HL-60 (cell line): Measurements from ENCODE around the gene DLL1.

Experiments used
- GABPA ChIP-seq: IDR thresholded peaks from 2 replicates; pipeline ENCODE4 v1.6.1; 2012; ENCODE audit warnings: low read depth
- TF ChIP-seq, protein P1 (sequence below): IDR thresholded peaks from 2 replicates; pipeline ENCODE4 v1.6.1; 2012; ENCODE audit warnings: low read depth; ENCODE audit not compliant: insufficient replicate concordance
- TF ChIP-seq, protein P2 (sequence below): IDR thresholded peaks from one replicate; pipeline ENCODE4 v1.5.1; 2011; ENCODE audit warnings: low read length, control low read depth, inconsistent platforms; ENCODE audit not compliant: insufficient read depth

DNA sequence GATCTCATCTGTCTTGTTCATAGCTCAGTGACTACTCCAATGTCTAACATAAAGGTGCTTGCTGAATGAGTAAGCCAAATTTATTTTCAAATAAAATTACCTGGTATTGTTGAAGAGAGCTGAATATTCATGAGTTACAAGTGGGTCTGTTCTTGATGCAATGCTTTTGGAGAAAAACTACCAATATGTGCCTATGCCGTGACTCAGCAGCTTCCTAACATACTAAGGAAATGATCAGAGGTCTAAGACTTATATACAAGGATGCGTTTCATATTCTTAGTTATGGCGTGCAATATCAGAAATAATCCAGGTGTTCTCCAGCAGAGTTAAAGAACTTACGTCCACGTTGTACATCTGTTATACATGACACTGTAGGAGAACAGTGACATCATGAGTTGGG lies 20.8 kb upstream of the DLL1 start:
- TF ChIP-seq, protein P1, sequence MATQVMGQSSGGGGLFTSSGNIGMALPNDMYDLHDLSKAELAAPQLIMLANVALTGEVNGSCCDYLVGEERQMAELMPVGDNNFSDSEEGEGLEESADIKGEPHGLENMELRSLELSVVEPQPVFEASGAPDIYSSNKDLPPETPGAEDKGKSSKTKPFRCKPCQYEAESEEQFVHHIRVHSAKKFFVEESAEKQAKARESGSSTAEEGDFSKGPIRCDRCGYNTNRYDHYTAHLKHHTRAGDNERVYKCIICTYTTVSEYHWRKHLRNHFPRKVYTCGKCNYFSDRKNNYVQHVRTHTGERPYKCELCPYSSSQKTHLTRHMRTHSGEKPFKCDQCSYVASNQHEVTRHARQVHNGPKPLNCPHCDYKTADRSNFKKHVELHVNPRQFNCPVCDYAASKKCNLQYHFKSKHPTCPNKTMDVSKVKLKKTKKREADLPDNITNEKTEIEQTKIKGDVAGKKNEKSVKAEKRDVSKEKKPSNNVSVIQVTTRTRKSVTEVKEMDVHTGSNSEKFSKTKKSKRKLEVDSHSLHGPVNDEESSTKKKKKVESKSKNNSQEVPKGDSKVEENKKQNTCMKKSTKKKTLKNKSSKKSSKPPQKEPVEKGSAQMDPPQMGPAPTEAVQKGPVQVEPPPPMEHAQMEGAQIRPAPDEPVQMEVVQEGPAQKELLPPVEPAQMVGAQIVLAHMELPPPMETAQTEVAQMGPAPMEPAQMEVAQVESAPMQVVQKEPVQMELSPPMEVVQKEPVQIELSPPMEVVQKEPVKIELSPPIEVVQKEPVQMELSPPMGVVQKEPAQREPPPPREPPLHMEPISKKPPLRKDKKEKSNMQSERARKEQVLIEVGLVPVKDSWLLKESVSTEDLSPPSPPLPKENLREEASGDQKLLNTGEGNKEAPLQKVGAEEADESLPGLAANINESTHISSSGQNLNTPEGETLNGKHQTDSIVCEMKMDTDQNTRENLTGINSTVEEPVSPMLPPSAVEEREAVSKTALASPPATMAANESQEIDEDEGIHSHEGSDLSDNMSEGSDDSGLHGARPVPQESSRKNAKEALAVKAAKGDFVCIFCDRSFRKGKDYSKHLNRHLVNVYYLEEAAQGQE: no peak
- no peak for TF ChIP-seq GABPA
- TF ChIP-seq, protein P2, sequence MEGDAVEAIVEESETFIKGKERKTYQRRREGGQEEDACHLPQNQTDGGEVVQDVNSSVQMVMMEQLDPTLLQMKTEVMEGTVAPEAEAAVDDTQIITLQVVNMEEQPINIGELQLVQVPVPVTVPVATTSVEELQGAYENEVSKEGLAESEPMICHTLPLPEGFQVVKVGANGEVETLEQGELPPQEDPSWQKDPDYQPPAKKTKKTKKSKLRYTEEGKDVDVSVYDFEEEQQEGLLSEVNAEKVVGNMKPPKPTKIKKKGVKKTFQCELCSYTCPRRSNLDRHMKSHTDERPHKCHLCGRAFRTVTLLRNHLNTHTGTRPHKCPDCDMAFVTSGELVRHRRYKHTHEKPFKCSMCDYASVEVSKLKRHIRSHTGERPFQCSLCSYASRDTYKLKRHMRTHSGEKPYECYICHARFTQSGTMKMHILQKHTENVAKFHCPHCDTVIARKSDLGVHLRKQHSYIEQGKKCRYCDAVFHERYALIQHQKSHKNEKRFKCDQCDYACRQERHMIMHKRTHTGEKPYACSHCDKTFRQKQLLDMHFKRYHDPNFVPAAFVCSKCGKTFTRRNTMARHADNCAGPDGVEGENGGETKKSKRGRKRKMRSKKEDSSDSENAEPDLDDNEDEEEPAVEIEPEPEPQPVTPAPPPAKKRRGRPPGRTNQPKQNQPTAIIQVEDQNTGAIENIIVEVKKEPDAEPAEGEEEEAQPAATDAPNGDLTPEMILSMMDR: no peak
